ENCODE results near the gene UCK2.

UCK2 gene

DNA sequence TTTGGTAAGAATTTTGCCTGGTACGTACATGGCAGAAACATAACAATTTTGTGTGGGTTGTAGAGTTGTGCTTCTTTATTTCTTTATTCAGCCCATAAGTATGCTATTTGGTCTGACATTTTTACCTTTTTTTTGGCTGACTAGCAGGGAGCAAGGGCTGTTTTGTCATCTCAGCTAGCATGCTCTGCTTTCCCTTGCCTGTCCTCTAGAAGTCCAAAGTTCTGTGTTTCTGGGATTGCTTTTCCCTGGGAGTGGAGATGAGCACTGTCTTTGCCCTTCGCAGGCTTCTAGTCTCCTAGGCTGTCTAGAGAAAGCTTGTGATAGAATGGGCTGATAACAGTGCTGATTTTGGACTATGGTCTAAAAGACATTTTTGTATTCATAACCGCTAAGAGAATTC, 7.5 kb downstream of the UCK2 start:
- DNase-seq: no peak

DNA sequence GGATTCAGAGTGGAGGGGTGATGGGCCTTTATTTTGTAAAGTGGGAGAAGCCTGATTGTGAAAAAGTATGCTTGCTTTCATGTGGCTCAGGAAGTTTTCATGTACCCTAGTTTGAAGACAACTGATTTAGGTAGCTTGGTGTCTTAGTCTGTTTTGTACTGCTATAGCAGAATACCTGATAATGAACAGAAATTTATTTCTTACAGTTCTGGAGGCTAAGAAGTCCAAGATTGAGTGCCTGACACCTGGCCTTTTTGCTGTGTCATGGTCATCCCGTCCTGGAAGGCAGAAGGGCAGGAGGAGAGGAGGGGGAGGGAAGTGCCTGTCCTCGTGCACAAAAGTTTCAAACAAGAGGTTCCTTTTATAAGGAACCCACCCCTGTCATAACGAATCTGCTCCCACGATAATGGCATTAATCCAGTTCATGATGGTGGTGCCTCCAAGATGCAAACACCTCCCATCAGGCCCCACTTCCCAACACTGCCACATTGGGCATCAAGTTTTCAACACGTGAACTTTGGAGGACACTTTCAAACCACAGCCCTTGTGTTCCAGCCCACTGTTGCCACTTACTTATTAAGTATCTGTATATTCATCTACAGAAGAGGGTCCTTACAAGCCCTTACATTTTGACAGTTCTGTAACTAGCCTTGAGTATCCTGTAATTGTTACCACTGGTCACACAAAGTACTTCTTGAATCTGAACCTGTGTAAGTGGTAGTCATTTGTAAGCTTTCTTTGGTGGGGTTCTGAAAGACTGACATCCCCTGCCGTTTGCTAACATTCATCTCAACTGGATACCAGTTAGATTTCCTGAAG, 9.5 kb downstream of the UCK2 start:
- DNase-seq: peak in 1 of 3 experiments; percentile 27

DNA sequence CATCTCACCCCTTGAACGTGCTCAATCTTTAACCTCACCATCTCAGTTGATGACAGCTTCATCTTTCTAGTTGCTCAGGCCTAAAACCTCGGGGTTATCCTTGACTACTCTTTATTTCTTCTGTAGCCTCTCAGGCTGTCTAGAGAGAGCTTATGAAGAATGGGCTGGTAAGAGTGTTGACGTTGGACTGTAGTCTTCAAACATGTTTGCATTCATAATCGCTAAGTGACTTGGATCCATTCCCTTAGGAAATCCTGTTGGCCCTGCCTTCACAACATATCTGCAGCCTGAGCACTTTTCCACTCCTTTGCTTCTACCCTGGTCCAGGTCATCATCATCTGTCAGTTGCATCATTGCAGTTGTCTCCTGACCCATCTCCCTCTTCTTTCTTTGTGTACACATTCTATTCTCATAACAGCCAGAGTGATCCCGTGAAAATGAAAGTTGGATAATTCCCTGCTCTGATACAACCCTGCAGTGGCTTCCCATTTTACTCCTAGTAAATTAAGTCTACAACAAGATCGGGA, 10.5 kb downstream of the UCK2 start:
- DNase-seq: no peak

DNA sequence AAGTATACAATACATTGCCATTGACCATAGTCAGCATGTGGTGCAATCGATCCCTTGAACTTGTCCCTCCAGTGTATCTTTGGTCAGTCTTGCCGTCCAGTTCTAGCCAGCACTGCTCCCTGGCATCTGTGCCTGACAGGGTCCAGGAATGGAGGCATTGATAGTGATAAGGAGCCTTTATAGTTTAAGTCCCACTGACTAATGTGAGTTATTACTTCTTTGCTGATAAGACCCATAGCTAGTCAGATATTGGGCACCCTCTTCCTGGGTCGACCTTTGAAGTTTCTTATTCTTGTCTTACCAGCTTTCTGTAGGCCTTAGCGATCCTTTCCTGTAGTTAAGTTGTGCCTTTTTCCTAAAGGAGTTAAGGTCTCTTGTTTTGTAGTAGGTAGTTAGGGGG, 13.0 kb downstream of the UCK2 start:
- DNase-seq: no peak

DNA sequence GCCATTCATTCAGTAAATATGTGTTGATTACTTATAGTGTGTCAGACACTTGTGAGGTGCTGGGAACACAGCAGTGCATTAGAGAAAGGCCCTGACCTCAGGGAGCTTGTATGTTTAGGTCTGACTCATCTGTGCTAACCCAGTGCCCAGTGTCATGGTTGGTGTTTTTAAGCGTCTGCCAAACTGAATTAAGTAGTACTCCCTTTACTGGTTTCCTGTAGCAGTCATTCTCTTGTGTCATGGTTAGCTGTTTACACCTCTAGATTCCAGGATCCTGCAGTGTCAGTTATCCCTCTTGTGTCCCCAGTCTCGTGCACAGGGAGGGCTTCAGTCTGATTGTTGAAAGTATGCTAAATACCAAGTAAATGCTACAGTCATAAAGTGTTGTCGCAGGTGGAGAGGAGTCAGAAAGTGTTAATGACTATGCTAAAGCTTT, 14.2 kb downstream of the UCK2 start:
- DNase-seq: no peak

DNA sequence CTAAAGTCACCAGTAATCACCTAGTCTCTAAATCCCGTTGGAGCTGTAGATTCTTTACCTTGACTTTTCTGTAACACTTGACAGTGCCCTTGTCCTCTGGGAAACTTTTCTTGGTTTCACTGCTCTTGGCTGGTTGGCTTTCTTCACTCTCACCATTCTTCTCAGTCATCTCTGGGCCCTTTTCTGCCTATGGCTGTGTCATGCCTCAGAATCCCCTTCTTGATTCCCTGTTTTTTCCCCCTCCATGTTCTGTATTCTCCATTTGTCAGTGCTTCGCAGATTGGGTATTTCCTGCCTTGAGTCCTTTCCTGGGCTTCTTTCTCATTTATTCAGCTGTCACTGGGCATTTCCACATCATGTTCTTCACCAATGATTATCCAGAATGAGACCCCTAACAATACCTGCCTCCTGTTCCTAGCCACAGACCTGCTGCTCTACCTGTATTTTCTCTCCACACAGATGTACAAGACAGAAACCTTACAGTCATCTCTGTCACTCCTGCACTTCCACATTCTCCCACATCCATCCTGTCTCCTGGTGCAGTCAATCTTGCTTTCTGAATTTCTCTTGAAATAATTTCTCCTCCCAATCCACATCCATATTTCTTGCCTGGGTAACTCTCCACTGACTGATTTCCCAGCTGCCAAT, 14.7 kb downstream of the UCK2 start:
- no peak for DNase-seq

DNA sequence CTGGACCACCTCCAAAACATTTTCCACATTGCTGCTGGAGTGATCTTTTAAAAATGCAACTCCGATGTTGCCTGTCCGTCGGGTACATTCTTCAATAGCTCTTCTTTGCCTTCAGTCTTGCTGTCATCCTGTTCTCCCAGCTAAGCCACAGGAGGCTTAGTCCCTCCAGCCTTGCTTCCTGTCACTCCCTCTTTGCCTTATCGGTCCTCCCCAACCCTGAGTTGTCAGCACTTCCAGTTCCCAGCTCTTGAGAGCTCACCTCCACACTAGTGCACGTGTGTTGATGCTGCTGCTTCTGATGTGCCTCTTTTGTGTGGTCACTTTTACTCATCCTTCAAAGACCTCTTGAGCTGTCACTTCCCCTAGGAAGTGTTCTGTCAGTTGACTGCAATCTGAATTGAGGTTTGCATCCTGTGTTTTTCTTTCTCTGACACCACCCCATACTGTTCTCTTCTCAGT, 15.3 kb downstream of the UCK2 start:
- peak; percentile 44 to 82 (median 75) for DNase-seq

DNA sequence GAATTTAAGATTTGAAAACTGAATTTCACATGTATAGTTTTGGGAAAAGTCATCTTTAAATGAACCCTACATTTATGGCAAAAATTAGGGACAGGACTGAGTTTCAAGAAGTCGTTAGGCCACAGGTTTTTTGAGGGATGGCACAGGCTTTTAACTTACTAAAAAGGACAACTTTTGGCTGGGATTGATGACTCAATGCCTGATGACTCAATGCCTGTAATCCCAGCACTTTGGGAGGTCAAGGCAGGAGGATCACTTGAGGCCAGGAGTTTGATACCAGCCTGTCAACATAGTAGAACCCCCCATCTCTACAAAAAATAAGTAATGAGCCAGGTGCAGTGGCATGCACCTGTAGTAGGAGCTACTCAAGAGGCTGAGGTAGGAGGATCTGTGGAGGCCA, 15.9 kb downstream of the UCK2 start:
- DNase-seq: no peak

DNA sequence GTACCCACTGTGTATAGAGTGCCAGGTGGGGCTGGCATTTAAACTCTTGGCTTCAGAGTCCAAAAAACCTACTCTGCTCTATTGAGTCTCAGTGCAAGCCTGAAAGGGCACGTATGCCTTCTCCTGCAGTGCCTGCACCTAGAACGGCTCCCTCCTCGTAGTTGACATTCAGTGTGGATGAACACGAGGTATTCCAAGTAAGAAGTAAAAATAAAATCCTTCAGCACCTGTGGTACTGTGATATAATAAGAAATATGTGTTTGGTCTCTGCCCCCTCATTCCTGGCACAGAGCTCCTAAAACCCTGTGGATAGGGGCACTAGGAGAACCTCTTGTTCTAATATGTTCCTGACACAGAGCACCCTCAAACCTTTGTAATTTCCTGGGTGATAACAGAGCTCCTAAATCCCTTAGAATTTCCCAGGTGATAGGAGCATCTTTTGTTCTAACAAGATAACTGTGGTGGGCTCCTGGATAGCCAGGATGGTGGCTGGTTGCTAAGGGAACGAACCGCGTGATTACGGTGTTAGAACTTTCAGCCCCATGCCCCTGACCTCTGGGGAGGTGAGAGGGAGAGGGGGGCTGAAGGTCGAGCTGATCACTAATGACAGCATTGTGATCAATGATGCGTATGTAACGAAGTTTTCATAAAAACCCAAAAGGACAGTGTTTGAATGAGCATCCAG, 16.8 kb downstream of the UCK2 start:
- peak in 2 of 3 experiments; percentile 50 to 89 for DNase-seq

DNA sequence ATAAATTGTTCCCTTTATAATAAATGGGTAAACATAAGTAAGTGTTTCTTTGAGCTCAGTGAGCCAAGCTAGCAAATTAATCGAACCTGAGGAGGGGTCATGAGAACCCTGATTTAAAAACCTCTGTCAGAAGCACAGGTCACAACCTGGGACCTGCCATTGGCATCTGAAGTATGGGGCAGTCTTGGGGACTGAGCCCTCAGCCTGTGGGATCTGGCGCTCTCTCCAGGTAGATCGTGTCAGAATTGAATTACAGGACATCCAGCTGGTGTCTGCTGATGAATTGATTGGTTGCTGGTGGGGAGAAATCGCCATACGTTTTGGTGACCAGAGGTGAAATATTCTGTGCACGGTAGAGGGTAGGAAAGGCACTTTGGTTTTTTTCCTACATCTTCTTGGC, 17.5 kb downstream of the UCK2 start:
- DNase-seq: peak in 1 of 3 experiments; percentile 40

DNA sequence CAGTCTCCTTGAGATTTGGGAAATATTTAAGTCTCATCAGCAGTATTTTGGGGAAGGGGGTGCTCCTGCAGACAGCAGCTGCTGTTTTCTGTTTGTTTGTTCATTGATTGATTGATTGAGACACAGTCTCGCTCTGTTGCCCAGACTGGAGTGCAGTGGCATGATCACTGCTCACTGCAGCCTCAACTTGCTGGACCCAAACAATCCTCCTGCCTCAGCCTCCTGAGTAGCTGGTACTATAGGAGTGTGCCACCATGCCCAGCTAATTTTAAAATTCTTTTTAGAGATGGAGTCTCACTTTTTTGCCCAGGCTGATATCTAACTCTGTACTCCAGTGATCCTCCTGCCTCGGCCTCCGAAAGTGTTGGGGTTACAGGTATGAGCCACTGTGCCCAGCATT, 18.2 kb downstream of the UCK2 start:
- DNase-seq: no peak

DNA sequence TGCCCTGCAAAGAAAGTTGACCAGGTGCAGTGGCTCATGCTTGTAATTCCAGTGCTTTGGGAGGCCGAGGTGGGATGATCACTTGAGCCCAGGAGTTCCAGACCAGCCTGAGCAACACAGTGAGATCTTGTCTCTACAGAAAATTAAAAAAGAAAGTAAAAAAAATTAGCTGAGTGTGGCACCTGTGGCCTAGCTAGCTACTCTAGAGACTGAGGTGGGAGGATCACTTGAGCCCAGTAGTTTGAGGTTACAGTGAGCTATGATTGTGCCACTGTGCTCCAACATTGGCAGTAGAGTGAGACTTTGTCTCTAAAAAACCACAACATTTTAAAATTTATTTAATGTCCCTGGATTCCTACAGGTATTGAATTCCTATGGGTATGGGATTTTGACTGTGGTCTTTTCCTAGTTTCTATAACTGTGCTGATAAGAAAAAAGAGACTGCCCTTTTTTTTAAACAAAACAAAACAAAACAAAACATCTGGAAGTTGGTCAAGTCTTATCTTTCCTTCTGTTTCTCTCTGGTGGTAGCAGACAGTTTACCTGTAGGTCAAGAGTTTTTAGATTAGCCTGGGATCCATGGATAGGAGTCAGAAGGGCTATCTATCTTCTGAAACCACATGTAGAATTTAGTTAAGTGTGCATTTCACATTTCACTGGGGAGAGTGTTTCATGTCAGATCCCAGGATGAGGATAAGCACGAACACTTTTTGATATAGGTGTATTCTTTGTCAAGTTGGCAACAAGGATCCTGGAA, 18.8 kb downstream of the UCK2 start:
- no peak for DNase-seq

DNA sequence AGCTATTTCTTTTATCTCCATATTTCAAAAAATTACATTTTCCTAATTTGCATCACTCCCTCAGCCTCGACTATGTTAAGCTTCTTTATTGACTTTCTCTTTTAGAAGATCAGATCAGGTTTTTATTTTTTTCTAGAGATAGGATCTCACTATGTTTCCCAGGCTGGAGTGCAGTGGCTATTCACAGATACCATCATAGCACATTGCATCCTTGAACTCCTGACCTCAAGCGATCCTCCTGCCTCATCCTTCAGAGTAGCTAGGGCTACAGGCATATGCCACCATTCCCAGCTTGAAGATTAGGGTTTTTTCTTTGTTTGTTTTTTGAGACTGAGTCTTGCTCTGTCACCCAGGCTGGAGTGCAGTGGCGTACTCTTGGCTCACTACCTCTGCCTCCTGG, 20.1 kb downstream of the UCK2 start:
- DNase-seq: no peak

DNA sequence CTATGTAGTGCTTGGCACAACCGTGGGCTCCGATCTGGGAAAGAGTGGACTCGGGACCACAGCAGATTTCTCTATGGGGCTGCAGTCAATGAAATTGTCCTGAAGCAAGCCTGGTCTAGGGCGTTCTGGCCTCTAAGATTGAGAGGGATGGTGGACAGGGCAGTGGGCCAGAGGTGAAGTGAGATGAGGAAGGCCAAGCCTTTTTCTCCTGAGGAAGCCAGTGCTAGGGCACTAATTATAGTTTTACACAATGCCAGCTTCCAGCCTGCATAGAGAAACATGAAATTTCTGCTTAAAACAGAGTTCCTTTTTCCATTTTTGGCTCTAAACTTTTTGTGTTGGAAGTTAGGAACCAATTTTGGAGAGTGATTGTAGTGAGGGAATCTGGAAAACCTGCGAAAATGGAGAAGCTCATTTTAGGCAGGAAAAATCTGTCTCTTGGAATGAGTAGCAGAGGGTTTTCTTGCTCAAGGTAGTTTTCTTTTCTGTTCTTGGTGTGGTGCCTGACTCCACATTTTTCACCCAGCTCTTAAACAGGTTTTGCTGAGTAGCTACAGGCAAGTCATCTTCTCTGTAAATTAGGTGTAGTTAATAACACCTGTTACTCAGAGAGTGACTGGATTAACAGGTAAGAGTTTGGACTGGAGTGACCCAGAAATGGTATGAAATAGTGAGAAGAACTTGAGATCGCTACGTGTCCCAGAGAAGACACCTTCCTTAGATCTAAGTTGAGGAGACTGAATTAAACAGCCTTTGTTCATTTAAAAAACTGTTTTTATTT, 22.1 kb downstream of the UCK2 start:
- DNase-seq: no peak

DNA sequence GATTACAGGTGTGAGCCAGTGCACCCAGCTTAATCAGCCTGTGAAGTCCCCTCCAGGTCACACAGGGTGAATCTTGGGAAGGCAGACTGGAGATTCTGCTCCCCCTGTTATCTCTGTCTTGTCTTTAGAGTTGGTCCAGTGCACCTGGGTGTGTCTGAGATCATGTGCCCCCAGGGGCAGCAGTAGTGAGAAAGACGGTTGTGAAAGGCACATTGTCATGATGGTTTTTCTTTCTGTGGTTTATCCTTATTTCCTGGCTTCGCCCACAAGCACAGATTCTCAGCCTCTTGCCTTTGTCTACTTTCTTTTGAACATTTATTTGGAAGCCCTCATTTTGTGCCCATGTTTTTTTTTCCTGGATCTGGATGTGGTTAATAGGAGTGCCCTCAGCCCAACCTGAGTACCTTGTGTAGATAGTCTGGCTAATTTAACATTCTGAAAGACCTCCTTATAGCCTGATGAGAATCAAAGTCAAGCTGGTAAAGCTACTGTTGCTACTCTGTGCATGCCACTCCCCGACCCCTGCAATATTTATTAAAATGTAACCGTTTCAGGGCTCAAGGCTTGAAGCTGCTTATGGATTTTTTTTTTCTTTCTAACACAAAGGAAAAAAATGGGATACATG, 23.7 kb downstream of the UCK2 start:
- DNase-seq: peak in 1 of 3 experiments; percentile 19

DNA sequence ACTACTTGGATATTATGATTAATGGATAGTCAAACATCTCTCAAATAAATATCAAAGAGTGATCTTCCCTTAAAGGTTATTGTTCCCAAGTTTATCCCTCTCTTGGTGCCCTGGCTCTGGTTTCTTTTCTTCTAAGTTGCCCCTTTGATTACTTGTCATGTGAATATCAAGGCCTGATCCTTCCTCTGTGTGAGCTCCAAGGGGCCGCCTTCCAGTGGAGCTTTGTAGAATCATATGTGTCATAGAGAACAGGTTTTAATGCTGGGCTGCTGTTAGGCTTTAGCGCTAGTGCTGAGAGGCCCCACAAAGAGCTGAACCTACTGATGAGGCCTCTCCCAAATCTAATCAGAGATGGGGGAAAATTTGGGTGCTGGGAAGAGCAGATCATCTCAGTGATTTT, 25.5 kb downstream of the UCK2 start:
- DNase-seq: no peak

DNA sequence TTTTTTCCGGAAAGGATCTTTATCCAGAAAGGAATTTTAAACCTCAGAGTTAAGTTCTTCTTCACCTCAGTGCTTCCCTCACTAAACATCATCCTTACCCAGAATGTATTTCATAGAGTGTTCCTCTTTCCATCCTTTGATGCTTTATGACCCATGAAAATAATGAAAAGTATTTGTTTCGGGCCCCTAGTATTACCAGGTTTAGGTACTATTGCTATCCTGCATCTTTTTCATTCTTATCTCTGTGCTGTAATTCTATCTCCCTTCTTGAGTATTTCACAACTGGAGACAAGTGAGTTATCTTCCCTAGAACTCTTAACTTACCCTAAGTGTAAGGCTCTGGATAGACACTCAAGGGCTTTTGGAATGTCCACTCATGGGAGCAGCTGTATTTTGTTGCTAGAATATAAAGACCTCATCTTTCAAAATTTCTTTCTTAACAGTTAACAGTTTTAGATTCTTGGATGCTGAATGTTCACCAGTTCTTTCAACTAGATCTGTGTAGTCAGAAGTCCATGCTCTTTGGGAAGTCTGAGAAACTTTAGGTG, 26.2 kb downstream of the UCK2 start:
- peak in 1 of 3 experiments; percentile 35 for DNase-seq

DNA sequence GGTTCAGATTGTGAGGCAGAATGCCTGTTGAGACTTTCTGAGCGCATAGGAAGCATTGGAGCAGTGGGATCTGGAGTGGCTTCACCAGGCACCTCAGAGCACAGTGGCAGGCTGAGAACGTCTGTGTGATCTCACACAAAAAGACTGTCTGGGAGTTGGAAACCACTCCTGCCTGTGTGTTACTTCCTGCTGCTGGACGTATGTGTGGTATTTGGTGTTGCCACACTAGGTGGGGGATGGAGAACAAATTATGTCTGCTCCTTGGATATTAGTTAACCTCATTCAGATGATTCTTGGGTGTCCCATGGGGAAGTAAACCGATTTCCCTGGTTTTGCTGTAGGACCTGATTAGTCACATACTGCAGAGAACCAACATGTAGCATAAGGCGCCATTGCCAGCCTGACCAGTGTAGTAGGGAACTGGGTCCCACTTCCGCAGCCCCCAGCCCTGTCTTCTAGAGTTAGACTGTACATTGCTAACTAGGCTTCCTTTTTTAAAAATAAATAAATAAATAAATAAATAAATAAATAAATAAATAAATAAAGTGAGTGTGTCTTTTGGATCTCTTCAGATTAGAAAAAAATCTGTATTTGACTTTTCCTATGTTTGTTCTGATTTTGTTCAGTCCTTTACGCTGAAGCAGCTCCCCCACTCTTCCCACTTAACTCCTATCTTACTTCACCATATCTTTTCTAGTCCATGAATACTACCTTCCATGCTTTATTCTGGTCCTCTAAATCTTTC, 26.9 kb downstream of the UCK2 start:
- no peak for DNase-seq

DNA sequence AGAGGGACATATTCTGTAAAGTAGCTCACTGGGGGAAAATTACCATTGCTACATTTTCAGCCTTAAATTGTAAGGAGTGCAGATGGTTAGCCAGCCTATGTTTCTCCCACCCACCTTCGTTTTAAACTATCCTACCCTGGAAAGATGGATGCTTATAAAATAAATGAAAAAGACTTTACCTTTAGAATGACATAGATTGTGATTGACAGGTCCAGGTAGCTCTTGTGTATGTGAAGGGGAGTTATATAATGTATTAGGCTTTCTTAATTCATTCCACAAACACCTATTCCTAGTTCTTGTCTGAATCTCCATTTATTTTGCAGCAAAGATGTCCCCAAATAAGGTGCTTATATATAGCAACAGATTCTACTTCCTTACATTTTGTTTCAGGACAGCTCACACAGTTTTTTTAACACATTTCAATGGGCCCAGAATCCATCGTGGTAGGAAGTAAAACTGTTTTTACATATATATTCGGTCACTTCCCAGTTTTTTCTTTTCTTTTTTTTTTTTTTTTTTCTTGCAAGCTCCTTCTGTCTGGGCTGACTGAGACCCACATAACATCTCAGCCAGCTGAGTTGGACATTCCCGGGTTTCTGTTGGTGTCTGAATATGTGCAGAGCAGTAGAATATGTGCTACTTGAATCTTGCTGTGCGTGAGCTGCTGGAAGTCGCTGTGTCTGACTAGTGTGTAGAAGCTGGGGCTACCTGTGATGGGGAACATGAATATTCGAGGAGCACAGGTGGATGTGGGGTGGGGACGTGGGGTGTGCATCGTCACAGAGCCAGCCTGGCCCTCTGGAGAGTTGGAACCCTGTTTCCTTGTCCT, 27.8 kb downstream of the UCK2 start:
- DNase-seq: no peak
